Panc1 (cell line): ENCODE data around the gene RPS6KL1. TPM values are rescaled to one million over a fixed set of nuclear protein-coding genes. Genes with fewer than 3 reads are reported as not detected.
"Not testable (repeated sequence)": the region's sequence is repeated elsewhere in the genome, so short reads cannot be mapped to it uniquely, and the experiment has no call there.

Experiments used
- ATAC-seq: fragments of 200-7000 bp; cut with Tn5 transposase; 2 replicates; pipeline ENCODE4 v1.9.1; 2020; ENCODE audit warnings: mild to moderate bottlenecking, moderate library complexity
- BruUV-seq: library from RNA; stranded (reverse); fragments of 400-500 nt; replicated peaks from 2 replicates; lab custom pipeline; 2021; lab: Mats Ljungman, UMichigan
- CTCF ChIA-PET: fragments of 300-600 bp; sonication (Branson Sonifier 250); formaldehyde crosslinking; loops from one replicate; lab custom pipeline; 2022; ENCODE audit warnings: antibody characterized with exemption; lab: Charles Lee
- POLR2A ChIA-PET: fragments of 300-600 bp; sonication (Branson Sonifier 250); formaldehyde crosslinking; loops from one replicate; lab custom pipeline; 2022; ENCODE audit warnings: antibody characterized with exemption; lab: Charles Lee
- DNase-seq: peaks from one replicate; pipeline ENCODE4 v3.0.0-alpha.2; 2010; ENCODE audit warnings: low read depth, low spot score
- H3K27ac ChIP-seq: 2 replicates; pipeline ENCODE4 v1.5.1; 2011; ENCODE audit warnings: mild to moderate bottlenecking, low read length, inconsistent platforms
- H3K27me3 ChIP-seq: fragments of 200-500 bp; sonication (Bioruptor generic); 2 replicates; pipeline ENCODE4 v1.6.0; 2014; ENCODE audit warnings: low read length, inconsistent platforms; ENCODE audit not compliant: control insufficient read depth, insufficient read depth
- H3K36me3 ChIP-seq: fragments of 200-500 bp; sonication (Bioruptor generic); 2 replicates; pipeline ENCODE4 v1.5.1; 2014; ENCODE audit warnings: inconsistent platforms, mild to moderate bottlenecking, low read length, moderate library complexity; ENCODE audit not compliant: control insufficient read depth, insufficient read depth
- H3K4me1 ChIP-seq: 2 replicates; pipeline ENCODE4 v1.5.1; 2011; ENCODE audit warnings: inconsistent platforms, mild to moderate bottlenecking, low read length, moderate library complexity; ENCODE audit not compliant: control insufficient read depth, insufficient read depth
- H3K4me3 ChIP-seq, 2 experiments: 2 replicates each; pipeline ENCODE4 v1.5.1; 2011 to 2012; ENCODE audit warnings: low read depth in 2 of 2, low read length in 2 of 2, mild to moderate bottlenecking in 2 of 2, inconsistent platforms in 1 of 2, moderate library complexity in 1 of 2
- H3K9me3 ChIP-seq: fragments of 200-500 bp; sonication (Bioruptor generic); 2 replicates; pipeline ENCODE4 v1.5.1; 2014; ENCODE audit warnings: low read depth, mild to moderate bottlenecking, inconsistent platforms, low read length, moderate library complexity; ENCODE audit not compliant: control insufficient read depth, insufficient read depth
- CTCF ChIP-seq: fragments of 450-650 bp; IDR thresholded peaks from 2 replicates; pipeline ENCODE4 v1.5.1; 2017; ENCODE audit warnings: mild to moderate bottlenecking
- POLR2AphosphoS5 ChIP-seq: IDR thresholded peaks from 2 replicates; pipeline ENCODE4 v1.6.1; 2012; ENCODE audit warnings: mild to moderate bottlenecking, low read depth, low read length, moderate library complexity
- SIN3A ChIP-seq: IDR thresholded peaks from 2 replicates; pipeline ENCODE4 v1.6.1; 2012; ENCODE audit warnings: low read depth, mild to moderate bottlenecking, low read length, moderate library complexity, borderline replicate concordance; ENCODE audit not compliant: insufficient read depth
- TCF7L2 ChIP-seq: IDR thresholded peaks from 2 replicates; pipeline ENCODE4 v1.6.1; 2011; ENCODE audit warnings: mild to moderate bottlenecking, low read depth, low read length, inconsistent platforms
- in situ Hi-C: cut with HindIII; loops from 2 replicates; pipeline ENCODE4 v1.10.0; 2016; ENCODE audit warnings: low sequenced_read_pairs, low pct_unique_long_range_greater_than_20kb
- intact Hi-C: fragments of 100-400 bp; cut with micrococcal nuclease; formaldehyde crosslinking; loops from one replicate; pipeline ENCODE4 v1.10.0; 2022; ENCODE audit not compliant: unreplicated experiment
- total RNA-seq: library from RNA; stranded (reverse); gene quantifications from one replicate; pipeline ENCODE4 v1.2.1, GENCODE V29; 2021; ENCODE audit not compliant: unreplicated experiment
- TF ChIP-seq, protein P1 (sequence below), 2 experiments: IDR thresholded peaks; 2 replicates each; pipeline ENCODE4 v1.6.1; 2011 to 2012; ENCODE audit warnings: low read depth in 2 of 2, control low read depth in 1 of 2, low read length in 1 of 2, mild to moderate bottlenecking in 1 of 2, moderate library complexity in 1 of 2; ENCODE audit not compliant: insufficient read depth in 1 of 2

The RPS6KL1 gene
- total RNA-seq, 1 experiment from 2014 or later: 14.9 TPM

DNA sequence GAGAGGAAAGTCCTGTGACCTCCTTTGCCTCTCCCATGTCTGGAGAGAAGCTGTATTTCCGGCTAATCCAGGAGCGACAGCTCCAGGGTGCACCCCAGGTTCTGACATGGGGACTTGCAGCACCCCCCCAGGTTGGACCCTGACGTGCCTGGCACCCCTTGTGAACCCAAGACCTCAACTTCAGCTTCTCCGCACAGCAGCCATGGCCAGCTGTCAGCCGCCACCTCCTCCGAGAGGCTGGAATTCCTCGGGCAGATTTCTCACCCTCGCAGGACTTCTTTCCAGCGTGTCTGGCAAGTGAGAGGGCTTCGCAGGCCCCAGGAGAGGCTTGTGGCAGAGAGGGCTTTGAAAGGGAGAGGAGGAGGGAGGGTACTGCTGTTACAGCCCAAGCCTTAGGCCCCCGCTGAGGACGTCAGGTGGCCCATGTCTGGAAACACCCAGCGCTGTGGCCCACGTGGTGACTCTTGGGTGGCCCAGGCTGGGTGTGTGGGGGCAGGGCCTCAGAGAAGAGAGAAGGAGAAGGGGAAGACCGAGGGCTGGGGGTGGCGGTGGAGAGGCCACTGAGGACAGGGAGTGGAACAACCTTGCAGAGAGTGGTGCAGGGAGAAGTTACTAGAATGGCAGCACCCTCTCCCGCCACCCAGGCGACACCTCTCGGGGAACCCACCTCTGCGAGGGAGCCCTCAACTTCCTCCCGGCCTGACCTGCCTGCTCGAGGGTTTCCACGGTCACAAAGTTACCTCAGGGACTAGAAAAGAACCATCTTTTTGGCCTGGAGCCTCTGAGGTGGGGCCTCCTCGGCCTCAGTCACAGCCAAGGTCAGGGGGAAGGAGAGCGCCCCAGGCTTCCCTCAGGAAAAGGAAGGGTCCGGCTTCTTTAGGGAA is 11.7 kb upstream of the RPS6KL1 start:
- Histone ChIP-seq H3K36me3 (no peaks in the 10 kb centered on the region), H3K4me1 (no peaks in the 10 kb centered on the region; the same call in 1 of the 2 replicates), H3K27me3 (no peaks in the 10 kb centered on the region), H3K9me3 (no peaks in the 10 kb centered on the region), H3K27ac (no peak overlapping the region), H3K4me3 (no peak overlapping the region)
- intact Hi-C loops (no loop called here), in situ Hi-C loops (no loop called here)
- TF ChIP-seq SIN3A (no peak), POLR2AphosphoS5 (no peak), TCF7L2 (no peak), CTCF (no peak)
- TF ChIP-seq, protein P1, sequence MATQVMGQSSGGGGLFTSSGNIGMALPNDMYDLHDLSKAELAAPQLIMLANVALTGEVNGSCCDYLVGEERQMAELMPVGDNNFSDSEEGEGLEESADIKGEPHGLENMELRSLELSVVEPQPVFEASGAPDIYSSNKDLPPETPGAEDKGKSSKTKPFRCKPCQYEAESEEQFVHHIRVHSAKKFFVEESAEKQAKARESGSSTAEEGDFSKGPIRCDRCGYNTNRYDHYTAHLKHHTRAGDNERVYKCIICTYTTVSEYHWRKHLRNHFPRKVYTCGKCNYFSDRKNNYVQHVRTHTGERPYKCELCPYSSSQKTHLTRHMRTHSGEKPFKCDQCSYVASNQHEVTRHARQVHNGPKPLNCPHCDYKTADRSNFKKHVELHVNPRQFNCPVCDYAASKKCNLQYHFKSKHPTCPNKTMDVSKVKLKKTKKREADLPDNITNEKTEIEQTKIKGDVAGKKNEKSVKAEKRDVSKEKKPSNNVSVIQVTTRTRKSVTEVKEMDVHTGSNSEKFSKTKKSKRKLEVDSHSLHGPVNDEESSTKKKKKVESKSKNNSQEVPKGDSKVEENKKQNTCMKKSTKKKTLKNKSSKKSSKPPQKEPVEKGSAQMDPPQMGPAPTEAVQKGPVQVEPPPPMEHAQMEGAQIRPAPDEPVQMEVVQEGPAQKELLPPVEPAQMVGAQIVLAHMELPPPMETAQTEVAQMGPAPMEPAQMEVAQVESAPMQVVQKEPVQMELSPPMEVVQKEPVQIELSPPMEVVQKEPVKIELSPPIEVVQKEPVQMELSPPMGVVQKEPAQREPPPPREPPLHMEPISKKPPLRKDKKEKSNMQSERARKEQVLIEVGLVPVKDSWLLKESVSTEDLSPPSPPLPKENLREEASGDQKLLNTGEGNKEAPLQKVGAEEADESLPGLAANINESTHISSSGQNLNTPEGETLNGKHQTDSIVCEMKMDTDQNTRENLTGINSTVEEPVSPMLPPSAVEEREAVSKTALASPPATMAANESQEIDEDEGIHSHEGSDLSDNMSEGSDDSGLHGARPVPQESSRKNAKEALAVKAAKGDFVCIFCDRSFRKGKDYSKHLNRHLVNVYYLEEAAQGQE (IDR thresholded peaks at IDR 0.05; ENCODE audit: insufficient read depth in 1 of 2, low read depth in 2 of 2, low read length in 1 of 2): no peak
- CTCF ChIA-PET: no interaction called here
- DNase-seq (no peak), ATAC-seq (no peak)
- POLR2A ChIA-PET: no interaction called here
- BruUV-seq: no TSS peak

DNA sequence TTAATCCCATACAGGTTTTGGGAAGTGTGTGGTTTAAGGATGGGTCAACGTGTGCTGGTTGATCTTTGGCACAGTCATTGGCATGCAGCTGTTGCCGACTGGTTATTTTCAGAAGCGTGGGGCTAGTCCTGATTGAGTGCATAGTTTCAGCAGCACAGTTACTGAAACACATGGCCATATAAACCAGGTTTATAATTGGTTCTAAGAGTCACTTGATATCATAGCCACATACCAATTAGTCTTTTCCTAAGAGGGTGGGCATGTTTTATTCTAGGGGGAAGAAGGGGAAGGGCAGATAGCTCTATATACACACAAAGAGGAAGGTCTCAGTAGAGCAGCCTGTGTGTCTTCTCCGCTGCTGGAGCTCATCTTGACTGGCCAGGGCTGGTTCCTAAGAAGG is 11.0 kb upstream of the RPS6KL1 start:
- ChIA-PET CTCF (no interaction called here), POLR2A (no interaction called here)
- no peak overlapping the region for H3K4me3 ChIP-seq
- BruUV-seq: no TSS peak
- in situ Hi-C loops: no loop called here
- no peak overlapping the region for H3K27ac ChIP-seq
- DNase-seq: no peak
- TF ChIP-seq CTCF (no peak), TCF7L2 (no peak), SIN3A (no peak), POLR2AphosphoS5 (no peak)
- TF ChIP-seq, protein P1 (IDR thresholded peaks at IDR 0.05; ENCODE audit: insufficient read depth in 1 of 2, low read depth in 2 of 2, low read length in 1 of 2): no peak
- no peaks in the 10 kb centered on the region; the same call in 1 of the 2 replicates for H3K4me1 ChIP-seq
- H3K9me3 ChIP-seq: no peaks in the 10 kb centered on the region
- H3K27me3 ChIP-seq: no peaks in the 10 kb centered on the region
- intact Hi-C loops: no loop called here
- no peak for ATAC-seq
- no peaks in the 10 kb centered on the region for H3K36me3 ChIP-seq

DNA sequence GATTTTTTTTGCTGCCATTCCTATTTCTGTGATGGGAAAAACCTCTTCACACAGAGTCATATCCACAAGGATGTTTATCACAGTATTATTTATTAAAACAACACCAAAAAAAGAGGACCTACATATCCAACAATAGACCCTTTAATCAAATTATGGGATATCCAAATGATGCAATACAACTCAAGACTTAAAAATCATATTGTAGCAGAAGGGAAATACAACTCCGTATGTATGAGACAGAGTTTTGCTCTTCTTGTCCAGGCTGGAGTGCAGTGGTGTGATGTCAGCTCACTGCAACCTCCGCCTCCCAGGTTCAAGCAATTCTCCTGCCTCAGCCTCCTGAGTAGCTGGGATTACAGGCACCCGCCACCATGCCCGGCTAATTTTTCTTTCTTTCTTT is 9.9 kb upstream of the RPS6KL1 start:
- intact Hi-C loops, H3K36me3 ChIP-seq, DNase-seq, H3K4me1 ChIP-seq, H3K9me3 ChIP-seq, H3K27me3 ChIP-seq, in situ Hi-C loops, BruUV-seq, H3K4me3 ChIP-seq, POLR2A ChIA-PET, ATAC-seq, H3K27ac ChIP-seq: not testable (repeated sequence)
- CTCF ChIA-PET: interaction anchor here (0.7 kb wide), 1 partner anchor 11 kb away, joined by 3 read pairs; no protein-coding TSS in a partner anchor
